H9 (cell line): ENCODE data around the gene ARID4A. TPM values are rescaled to one million over a fixed set of nuclear protein-coding genes. Genes with fewer than 3 reads are reported as not detected.
A peak's percentile ranks its signal among the peaks of the same experiment; 100 is the strongest.
"Not testable (repeated sequence)": the region's sequence is repeated elsewhere in the genome, so short reads cannot be mapped to it uniquely, and the experiment has no call there.

Experiments used
- DNase-seq: peaks from one replicate; pipeline ENCODE4 v3.0.0-alpha.2; 2017
- H2AFZ ChIP-seq: one replicate; pipeline ENCODE4 v1.6.1; 2013; ENCODE audit warnings: mild to moderate bottlenecking, low read length, control low read depth, moderate library complexity
- H2AK5ac ChIP-seq: 2 replicates; pipeline ENCODE4 v1.6.1; 2013; ENCODE audit warnings: low read length, control low read depth, mixed read lengths; ENCODE audit not compliant: insufficient read length
- H2BK120ac ChIP-seq: one replicate; pipeline ENCODE4 v1.6.1; 2013; ENCODE audit warnings: low read depth, mild to moderate bottlenecking, low read length, control low read depth, inconsistent platforms; ENCODE audit not compliant: poor library complexity, severe bottlenecking
- H2BK12ac ChIP-seq: 2 replicates; pipeline ENCODE4 v1.6.1; 2013; ENCODE audit warnings: low read length, control low read depth, mixed read lengths, low read depth; ENCODE audit not compliant: insufficient read length
- H2BK15ac ChIP-seq: 2 replicates; pipeline ENCODE4 v1.6.1; 2013; ENCODE audit warnings: low read depth, low read length, control low read depth
- H2BK20ac ChIP-seq: one replicate; pipeline ENCODE4 v1.6.1; 2013; ENCODE audit warnings: low read depth, mild to moderate bottlenecking, low read length, control low read depth, inconsistent platforms; ENCODE audit not compliant: poor library complexity, severe bottlenecking
- H2BK5ac ChIP-seq: 2 replicates; pipeline ENCODE4 v1.6.1; 2013; ENCODE audit warnings: low read length, control low read depth, mixed read lengths; ENCODE audit not compliant: insufficient read length
- H3K14ac ChIP-seq: 2 replicates; pipeline ENCODE4 v1.6.1; 2013; ENCODE audit warnings: low read length, control low read depth; ENCODE audit not compliant: insufficient read depth
- H3K18ac ChIP-seq: 2 replicates; pipeline ENCODE4 v1.6.1; 2013; ENCODE audit warnings: low read depth, mild to moderate bottlenecking, mixed read lengths, low read length, control low read depth; ENCODE audit not compliant: insufficient read length
- H3K23ac ChIP-seq: 2 replicates; pipeline ENCODE4 v1.6.1; 2013; ENCODE audit warnings: low read length, control low read depth, mixed read lengths, low read depth; ENCODE audit not compliant: insufficient read length
- H3K23me2 ChIP-seq: 2 replicates; pipeline ENCODE4 v1.6.1; 2013; ENCODE audit warnings: low read depth, mild to moderate bottlenecking, mixed read lengths, low read length, control low read depth; ENCODE audit not compliant: insufficient read length, poor library complexity, severe bottlenecking
- H3K27ac ChIP-seq: 2 replicates; pipeline ENCODE4 v1.5.1; 2013; ENCODE audit warnings: low read length, control low read depth, mixed read lengths, low read depth; ENCODE audit not compliant: insufficient read length
- H3K27me3 ChIP-seq: 2 replicates; pipeline ENCODE4 v1.6.1; 2013; ENCODE audit warnings: low read length, control low read depth, inconsistent platforms; ENCODE audit not compliant: insufficient read depth
- H3K4ac ChIP-seq: 2 replicates; pipeline ENCODE4 v1.6.1; 2013; ENCODE audit warnings: low read depth, mild to moderate bottlenecking, control low read depth, inconsistent platforms, low read length, moderate library complexity
- H3K4me1 ChIP-seq: 2 replicates; pipeline ENCODE4 v1.6.1; 2013; ENCODE audit warnings: low read length, control low read depth, inconsistent platforms; ENCODE audit not compliant: insufficient read depth
- H3K4me2 ChIP-seq: 2 replicates; pipeline ENCODE4 v1.6.1; 2013; ENCODE audit warnings: low read length, control low read depth, mixed read lengths; ENCODE audit not compliant: insufficient read length, insufficient read depth
- H3K56ac ChIP-seq: 2 replicates; pipeline ENCODE4 v1.6.1; 2013; ENCODE audit warnings: low read depth, mild to moderate bottlenecking, mixed read lengths, low read length, control low read depth; ENCODE audit not compliant: insufficient read length
- H3K79me1 ChIP-seq: 2 replicates; pipeline ENCODE4 v1.6.1; 2013; ENCODE audit warnings: low read depth, mild to moderate bottlenecking, moderate library complexity, low read length, control low read depth, inconsistent platforms; ENCODE audit not compliant: insufficient read depth, poor library complexity, severe bottlenecking
- H3K79me2 ChIP-seq: 2 replicates; pipeline ENCODE4 v1.6.1; 2013; ENCODE audit warnings: low read length, control low read depth, inconsistent platforms; ENCODE audit not compliant: insufficient read depth
- H3K9ac ChIP-seq: 2 replicates; pipeline ENCODE4 v1.6.1; 2013; ENCODE audit warnings: low read length, control low read depth, mixed read lengths; ENCODE audit not compliant: insufficient read length; ENCODE audit errors: extremely low read depth
- H3K9me3 ChIP-seq: one replicate; pipeline ENCODE4 v1.6.1; 2013; ENCODE audit warnings: low read depth, low read length, inconsistent platforms; ENCODE audit not compliant: control insufficient read depth
- H3T11ph ChIP-seq: one replicate; pipeline ENCODE4 v1.6.1; 2013; ENCODE audit warnings: mild to moderate bottlenecking, low read length, control low read depth, inconsistent platforms
- H4K20me1 ChIP-seq: one replicate; pipeline ENCODE4 v1.6.1; 2013; ENCODE audit not compliant: control insufficient read depth, insufficient read length, insufficient read depth
- H4K5ac ChIP-seq: 2 replicates; pipeline ENCODE4 v1.6.1; 2013; ENCODE audit warnings: low read depth, mild to moderate bottlenecking, mixed read lengths, low read length, control low read depth; ENCODE audit not compliant: insufficient read length
- H4K8ac ChIP-seq: replicated peaks from 2 replicates; pipeline ENCODE4 v1.6.1; 2013; ENCODE audit warnings: low read length, control low read depth, mixed read lengths, low read depth; ENCODE audit not compliant: insufficient read length
- H4K91ac ChIP-seq: 2 replicates; pipeline ENCODE4 v1.6.1; 2013; ENCODE audit warnings: low read depth, mild to moderate bottlenecking, moderate library complexity, mixed read lengths, low read length, control low read depth; ENCODE audit not compliant: insufficient read length
- H3K27ac Mint-ChIP-seq, 3 experiments: 2 replicates in 2 of 3; 3 replicates in 1 of 3; pipeline ENCODE4 v1.8.0; 2020 to 2021; ENCODE audit warnings: mixed read lengths in 3 of 3, mild to moderate bottlenecking in 1 of 3, moderate library complexity in 1 of 3
- H3K27me3 Mint-ChIP-seq: 2 replicates; pipeline ENCODE4 v1.8.0; 2021; ENCODE audit warnings: low read depth, mild to moderate bottlenecking, moderate library complexity, mixed read lengths
- H3K36me3 Mint-ChIP-seq, 3 experiments: 2 replicates in 2 of 3; 3 replicates in 1 of 3; pipeline ENCODE4 v1.8.0; 2020 to 2021; ENCODE audit warnings: low read depth in 3 of 3, mixed read lengths in 3 of 3; ENCODE audit not compliant: insufficient read depth in 1 of 3
- H3K4me1 Mint-ChIP-seq, 2 experiments: 2 replicates each; pipeline ENCODE4 v1.8.0; 2020; ENCODE audit warnings: mixed read lengths in 2 of 2
- H3K4me3 Mint-ChIP-seq, 2 experiments: 2 replicates in 1 of 2; 3 replicates in 1 of 2; pipeline ENCODE4 v1.8.0; 2020 to 2021; ENCODE audit warnings: mild to moderate bottlenecking in 2 of 2, mixed read lengths in 2 of 2, moderate library complexity in 1 of 2
- H3K9me3 Mint-ChIP-seq, 2 experiments: 2 replicates in 1 of 2; 3 replicates in 1 of 2; pipeline ENCODE4 v1.8.0; 2020; ENCODE audit warnings: mild to moderate bottlenecking in 2 of 2, mixed read lengths in 2 of 2, moderate library complexity in 1 of 2
- WGBS: extraction: QIAGEN DNeasy Blood & Tissue Kit; methylation state at CpG from one replicate; pipeline ENCODE4 v1.1.7; 2013; ENCODE audit warnings: missing lambda C conversion rate, low lambda C conversion rate, mixed read lengths; ENCODE audit not compliant: insufficient read length; ENCODE audit errors: extremely low coverage; 5-methylcytosine and 5-hydroxymethylcytosine counted together
- total RNA-seq: library from RNA; stranded (reverse); gene quantifications from 2 replicates; pipeline ENCODE4 v1.2.1, GENCODE V29; 2021
- TF ChIP-seq, protein P1 (sequence below): fragments of 200-600 bp; sonication (generic); conservative IDR thresholded peaks from 3 replicates; pipeline ENCODE4 v1.8.0; 2021; ENCODE audit warnings: antibody characterized with exemption, mild to moderate bottlenecking

Gene ARID4A
- total RNA-seq, 1 experiment from 2014 or later, result 13.2 TPM

DNA sequence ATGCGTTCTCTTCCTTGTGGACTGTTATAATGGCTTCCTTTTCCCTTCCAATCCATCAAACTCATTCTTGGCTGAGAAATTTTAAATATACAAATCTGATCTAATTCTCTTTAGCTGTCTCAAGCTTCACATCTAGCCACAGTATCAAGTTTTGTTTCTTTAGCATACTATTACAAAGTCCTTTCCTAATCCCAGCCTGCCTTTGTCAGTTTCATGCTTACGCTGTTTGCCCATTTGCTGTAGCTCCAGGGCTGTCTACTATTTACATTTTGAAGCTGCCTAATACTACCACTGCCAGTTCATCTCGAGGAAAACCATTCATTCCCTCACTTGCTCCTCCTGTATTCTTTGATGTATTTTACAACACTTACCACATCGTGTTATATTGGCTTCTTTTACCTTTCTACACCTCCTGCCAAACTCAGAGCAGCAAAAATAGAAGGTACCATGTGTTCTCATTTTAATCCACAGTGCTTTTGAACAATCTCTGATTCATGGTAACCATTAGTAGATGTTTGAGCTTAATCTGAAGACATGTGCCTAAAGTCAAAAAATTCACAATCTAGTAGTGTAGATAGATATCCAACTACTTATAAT lies 42.9 kb downstream of the ARID4A start:
- no peaks in the 10 kb centered on the region for H3K9me3 ChIP-seq
- H3K4me1 ChIP-seq, result no peaks in the 10 kb centered on the region
- Mint-ChIP-seq H3K36me3 (peaks cover 0 to 15% (median 0%) of the 10 kb centered on the region in 3 experiments; a peak in 3 of 7 replicates), H3K4me3 (no peak overlapping the region), H3K9me3 (no peaks in the 10 kb centered on the region), H3K27ac (peak overlapping the region in 1 of 3 experiments; percentile 30; a peak in 2 of 7 replicates), H3K27me3 (no peaks in the 10 kb centered on the region; the same call in 1 of the 2 replicates), H3K4me1 (no peaks in the 10 kb centered on the region)
- no peaks in the 10 kb centered on the region for H3K27me3 ChIP-seq
- H3K79me1 ChIP-seq, result no peaks in the 10 kb centered on the region
- H4K91ac ChIP-seq, result no peak overlapping the region
- TF ChIP-seq, protein P1, sequence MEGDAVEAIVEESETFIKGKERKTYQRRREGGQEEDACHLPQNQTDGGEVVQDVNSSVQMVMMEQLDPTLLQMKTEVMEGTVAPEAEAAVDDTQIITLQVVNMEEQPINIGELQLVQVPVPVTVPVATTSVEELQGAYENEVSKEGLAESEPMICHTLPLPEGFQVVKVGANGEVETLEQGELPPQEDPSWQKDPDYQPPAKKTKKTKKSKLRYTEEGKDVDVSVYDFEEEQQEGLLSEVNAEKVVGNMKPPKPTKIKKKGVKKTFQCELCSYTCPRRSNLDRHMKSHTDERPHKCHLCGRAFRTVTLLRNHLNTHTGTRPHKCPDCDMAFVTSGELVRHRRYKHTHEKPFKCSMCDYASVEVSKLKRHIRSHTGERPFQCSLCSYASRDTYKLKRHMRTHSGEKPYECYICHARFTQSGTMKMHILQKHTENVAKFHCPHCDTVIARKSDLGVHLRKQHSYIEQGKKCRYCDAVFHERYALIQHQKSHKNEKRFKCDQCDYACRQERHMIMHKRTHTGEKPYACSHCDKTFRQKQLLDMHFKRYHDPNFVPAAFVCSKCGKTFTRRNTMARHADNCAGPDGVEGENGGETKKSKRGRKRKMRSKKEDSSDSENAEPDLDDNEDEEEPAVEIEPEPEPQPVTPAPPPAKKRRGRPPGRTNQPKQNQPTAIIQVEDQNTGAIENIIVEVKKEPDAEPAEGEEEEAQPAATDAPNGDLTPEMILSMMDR, result no peak
- no CpG with 5 or more reads among the region's 4 CpGs for WGBS
- H2AK5ac ChIP-seq, result no peak overlapping the region
- H2BK5ac ChIP-seq, result no peak overlapping the region
- no peak overlapping the region for H3K27ac ChIP-seq
- no peak overlapping the region for H2BK12ac ChIP-seq
- H3K56ac ChIP-seq, result no peak overlapping the region
- H4K20me1 ChIP-seq, result no peaks in the 10 kb centered on the region
- no peak overlapping the region for H3K14ac ChIP-seq
- H3K23me2 ChIP-seq, result no peaks in the 10 kb centered on the region
- no peak overlapping the region for H2BK15ac ChIP-seq
- no peak overlapping the region for H3K9ac ChIP-seq
- H3K18ac ChIP-seq, result no peak overlapping the region
- no peak overlapping the region for H2BK120ac ChIP-seq
- no peak overlapping the region for H3K4ac ChIP-seq
- H3K79me2 ChIP-seq, result no peaks in the 10 kb centered on the region
- H3T11ph ChIP-seq, result no peak overlapping the region
- H3K23ac ChIP-seq, result no peak overlapping the region
- no peak overlapping the region for H2BK20ac ChIP-seq
- DNase-seq, result no peak
- no peak overlapping the region for H4K5ac ChIP-seq
- no peak overlapping the region for H3K4me2 ChIP-seq
- no peak overlapping the region for H4K8ac ChIP-seq
- H2AFZ ChIP-seq, result no peak overlapping the region

DNA sequence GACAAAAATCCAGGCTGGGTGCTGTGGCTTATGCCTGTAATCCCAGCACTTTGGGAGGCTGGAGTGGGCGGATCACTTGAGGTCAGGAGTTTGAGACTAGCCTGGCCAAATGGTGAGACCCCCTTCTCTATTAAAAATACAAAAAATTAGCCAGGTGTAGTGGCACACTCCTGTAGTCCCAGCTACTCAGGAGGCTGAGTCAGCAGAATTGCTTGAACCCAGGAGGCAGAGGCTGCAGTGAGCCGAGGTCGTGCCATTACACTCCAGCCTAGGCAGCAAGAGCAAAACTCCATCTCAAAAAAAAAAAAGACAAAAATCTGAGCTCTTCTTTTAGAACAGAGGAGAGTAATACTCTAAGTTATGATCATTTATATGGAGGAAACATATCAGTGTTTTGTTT lies 45.2 kb downstream of the ARID4A start:
- DNase-seq, H3K4me1 ChIP-seq, H3K4me1 Mint-ChIP-seq, H2BK20ac ChIP-seq, H2BK120ac ChIP-seq, H4K8ac ChIP-seq, H2BK12ac ChIP-seq, H3K9me3 ChIP-seq, H2AFZ ChIP-seq, H3K27ac Mint-ChIP-seq, H3K79me2 ChIP-seq, H3K4me3 Mint-ChIP-seq, H3K4ac ChIP-seq, H3K18ac ChIP-seq, H3K9me3 Mint-ChIP-seq, H3T11ph ChIP-seq, H4K20me1 ChIP-seq, H4K91ac ChIP-seq, H2AK5ac ChIP-seq, H3K14ac ChIP-seq, H3K56ac ChIP-seq, H3K9ac ChIP-seq, H4K5ac ChIP-seq, H3K79me1 ChIP-seq, H3K27me3 ChIP-seq, H2BK5ac ChIP-seq, H2BK15ac ChIP-seq, H3K23ac ChIP-seq, H3K27me3 Mint-ChIP-seq, H3K27ac ChIP-seq, H3K23me2 ChIP-seq, H3K4me2 ChIP-seq: not testable (repeated sequence)
- WGBS, result no CpG with 5 or more reads among the region's 3 CpGs
- H3K36me3 Mint-ChIP-seq, result peaks cover 2 to 32% (median 13%) of the 10 kb centered on the region in 3 experiments; a peak in 5 of 7 replicates
